MV-4-11 (cell line): ENCODE data around the gene CTNNA3.
A peak's percentile ranks its signal among the peaks of the same experiment; 100 is the strongest.

Source experiments
- DNase-seq: peaks from one replicate; lab custom pipeline; 2025; lab: John Stamatoyannopoulos, UW

Gene CTNNA3

DNA sequence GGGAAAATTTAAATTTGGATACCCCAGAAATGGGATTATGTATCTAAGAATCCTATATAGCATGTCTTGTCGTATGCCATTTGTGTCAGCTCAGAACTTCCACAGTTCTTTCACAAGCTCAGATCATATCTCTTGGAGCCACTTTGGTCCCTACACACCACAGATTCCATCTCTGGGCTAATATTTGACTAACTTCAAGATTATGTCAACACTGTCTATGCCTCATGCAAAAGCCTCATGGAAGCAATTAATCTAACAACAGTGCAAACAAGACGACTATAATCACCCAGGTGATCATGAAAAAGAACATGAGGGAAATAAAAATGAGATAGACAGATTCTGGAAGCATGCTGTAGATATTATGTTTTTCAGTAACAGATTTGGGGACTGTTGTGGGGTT lies 581.0 kb downstream of the CTNNA3 start:
- no peak for DNase-seq

DNA sequence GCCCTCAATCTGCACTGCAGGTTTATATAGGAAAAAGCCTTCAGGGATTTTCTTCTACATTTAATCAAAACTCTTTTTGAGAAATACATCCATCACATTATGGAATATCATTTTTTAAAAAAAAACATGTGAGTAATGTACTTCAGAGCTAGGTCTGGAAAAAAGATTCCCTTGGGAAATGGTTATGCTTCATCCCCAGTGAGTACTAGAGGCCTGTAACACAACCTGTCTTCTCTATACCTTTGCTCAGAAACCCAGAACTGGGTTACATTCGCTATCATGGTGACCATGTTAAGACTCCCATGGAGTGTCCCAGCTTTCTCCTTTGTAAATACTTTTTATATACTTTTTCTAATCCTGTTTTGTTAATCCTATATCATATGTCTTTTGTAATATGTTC lies 583.2 kb downstream of the CTNNA3 start:
- DNase-seq: no peak

DNA sequence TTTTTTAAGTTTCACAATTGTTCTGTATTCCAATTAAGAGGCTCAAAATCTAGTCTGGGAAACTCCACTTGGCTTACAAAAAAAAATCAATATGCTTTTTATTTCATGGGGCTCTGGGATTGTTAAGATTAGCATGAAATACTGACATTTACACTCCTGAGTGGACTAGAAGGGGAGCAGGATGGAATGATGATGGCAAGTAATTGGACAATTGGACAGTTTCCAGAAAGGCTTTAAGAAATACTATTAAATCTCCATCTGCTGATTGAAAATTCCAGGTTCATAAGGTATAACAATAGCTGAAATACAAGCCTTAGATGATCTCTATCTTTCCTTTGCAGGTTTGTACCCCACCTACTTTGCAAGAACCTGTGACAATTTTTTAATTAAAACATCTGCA lies 585.7 kb downstream of the CTNNA3 start:
- no peak for DNase-seq

DNA sequence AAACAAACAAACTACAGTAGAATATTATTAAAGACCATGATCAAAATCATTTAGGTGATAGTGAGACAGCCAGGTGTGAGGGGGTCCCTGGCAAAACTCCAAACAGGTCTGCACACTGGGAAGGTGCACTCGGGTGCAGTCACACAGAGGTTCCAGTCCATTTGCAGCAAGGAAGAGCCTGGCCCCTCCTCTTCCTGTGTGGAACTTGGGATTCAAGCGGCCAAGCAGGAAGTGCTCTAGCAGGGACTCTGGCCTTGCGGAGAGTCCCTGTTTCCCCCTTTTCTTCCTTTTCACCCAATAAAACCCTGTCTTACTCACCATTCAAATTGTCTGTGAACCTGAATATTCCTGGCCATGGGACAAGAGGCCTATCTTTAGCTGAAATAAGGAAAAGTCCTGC lies 588.3 kb downstream of the CTNNA3 start:
- DNase-seq: no peak

DNA sequence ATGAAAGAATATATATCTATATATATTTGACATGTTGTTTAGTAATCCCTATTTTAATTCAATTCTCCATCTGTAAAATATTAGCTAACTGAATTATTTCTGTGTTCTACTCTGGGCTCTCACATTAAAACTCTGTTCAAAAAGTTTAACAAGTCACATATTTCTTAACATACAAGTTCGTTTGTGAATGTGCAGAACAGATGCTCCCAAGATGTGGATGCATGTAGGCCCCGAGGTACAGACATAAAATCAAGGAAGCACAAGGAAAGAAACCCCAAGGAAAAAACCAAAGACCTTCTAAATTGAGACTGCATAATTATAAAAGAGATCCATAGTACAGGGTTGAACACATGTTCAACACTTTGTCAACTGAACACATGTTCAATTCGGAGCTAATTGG lies 595.0 kb downstream of the CTNNA3 start:
- no peak for DNase-seq

DNA sequence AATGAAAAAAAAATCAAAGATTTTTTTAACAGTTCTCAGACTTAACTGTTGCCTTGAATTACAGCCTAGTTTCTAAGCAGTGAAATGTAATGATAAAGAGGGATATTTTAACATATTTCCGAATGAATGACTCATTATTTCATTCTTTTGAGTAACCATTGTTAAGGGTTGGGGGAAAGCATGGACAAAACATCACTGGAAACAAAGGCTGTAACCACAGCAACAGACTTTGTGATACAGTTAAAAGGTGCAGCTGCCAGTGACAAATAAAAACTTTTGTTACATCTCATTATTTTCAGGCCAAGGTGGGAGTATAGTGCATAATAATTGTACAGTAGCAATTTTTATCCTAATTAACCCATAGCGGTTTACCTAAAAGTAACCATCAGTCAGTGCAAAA lies 597.5 kb downstream of the CTNNA3 start:
- DNase-seq: no peak

DNA sequence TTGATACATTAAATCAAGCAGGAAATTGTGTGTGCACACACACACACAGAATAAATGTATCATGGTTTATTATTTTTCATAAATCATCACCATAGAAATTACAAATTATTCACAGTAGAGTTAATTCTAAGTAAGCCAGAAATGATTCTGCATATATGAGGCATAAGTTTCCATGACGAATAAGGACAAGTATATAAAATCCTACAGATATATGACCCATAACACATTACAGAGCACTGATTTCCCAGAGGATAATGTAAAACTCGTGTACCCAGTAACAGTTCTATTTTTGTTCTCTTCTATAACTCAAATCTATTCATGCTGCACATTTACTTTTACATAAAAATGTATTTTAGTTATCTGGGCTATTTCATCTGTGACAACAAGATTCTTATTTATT lies 600.5 kb downstream of the CTNNA3 start:
- DNase-seq: no peak

DNA sequence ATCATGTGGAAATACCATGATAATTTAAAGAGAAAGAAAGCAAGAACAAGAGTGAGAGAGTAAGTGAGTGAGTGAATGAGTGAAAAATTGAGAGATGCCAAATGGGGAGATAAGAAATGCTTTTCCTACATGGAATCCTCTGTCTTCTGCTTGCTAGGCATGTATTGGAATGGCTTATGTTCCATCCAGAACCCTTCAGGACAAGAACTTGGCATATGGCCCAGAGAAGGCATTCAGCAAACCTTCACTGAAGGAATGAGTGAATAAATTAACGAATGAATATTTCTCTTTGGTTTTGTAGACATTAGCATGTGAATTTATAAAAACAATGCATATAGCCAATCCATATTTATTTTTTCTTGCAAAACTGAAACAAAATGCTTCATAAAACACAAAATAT lies 608.0 kb downstream of the CTNNA3 start:
- DNase-seq: no peak

DNA sequence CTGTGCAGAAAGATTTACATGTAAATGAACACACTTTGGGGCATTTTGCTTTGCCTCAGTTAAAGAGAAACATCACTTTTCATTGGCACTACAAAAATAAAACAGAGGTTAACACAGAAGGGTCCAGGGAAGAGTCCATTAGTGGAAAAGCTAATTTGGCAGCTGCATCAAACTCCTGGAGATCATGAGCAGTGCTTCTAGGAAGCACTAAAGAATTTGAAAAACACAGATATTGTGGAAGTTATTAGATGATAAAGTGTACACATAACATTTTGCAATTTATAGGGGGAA lies 608.9 kb downstream of the CTNNA3 start:
- DNase-seq: no peak

DNA sequence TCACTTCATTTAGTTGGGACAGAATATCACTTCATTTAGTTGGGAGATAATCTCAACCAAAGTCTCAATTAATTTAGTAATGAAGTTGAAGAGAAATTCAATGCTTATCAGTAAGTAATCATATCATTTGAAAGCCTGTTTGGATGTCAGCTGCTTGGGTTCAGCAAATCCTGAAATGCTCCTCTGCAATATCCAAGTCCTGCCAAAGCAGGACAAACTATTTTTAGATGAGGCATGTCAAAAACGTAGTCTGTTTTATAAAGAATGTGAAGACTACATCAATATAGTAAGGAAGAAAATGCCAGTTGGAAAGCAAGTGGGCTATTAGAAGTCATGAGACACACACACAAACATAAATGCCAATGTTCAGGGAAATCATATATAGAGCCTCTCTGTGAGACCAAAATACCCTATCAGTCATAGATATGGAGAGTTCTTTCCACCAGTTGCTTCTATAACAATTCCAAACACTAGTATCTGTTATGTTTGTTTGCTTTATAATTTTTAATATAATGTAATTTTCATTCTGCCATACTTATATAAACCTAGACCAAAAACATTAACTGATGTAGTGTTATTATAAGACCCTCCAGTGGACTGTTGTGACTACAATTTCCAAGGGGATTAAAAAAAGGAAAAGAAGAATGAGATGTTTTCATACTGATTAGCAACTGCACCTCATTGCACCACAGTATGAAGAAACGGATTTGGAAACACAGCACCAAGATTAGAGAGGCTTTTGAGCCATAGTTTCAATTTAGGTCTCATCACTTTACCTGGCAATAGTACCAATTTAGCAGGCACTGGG lies 609.5 kb downstream of the CTNNA3 start:
- no peak for DNase-seq

DNA sequence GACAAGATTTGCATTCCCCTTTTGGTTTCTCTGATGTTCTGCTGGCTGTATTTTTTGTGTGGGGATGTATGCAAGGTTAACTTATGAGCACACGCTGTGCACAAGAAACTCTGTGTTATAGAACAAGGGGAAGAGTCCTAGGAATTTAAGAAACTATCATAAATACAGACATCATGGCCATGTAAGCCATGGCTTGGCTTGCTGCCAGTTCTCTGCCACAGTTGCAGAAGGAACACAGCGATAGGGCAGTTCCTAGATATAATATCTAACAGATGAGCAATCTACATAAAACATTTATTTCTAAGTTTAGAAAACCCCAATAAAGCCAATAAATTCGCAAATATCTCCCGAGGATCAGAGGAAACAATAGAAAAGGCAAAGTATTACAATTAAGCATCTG lies 616.9 kb downstream of the CTNNA3 start:
- DNase-seq: no peak

DNA sequence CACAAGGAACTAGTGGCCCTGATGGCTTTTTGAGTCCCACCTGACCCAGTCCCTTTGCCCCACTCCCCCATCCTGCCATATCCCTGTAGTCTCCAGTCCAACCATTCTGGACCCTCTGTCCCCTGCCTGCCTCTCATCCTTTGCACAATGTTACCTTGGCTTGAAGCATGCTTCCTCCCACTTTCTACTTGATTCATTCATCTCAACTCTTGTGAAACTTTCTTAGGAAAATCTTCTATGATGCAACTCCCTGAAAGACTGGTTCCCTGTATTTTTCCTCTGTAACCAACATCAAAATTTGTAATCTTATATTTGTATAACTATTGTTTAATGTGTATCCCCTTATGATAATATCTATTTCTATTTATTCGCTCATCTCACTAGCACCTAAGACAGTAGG lies 618.6 kb downstream of the CTNNA3 start:
- DNase-seq: no peak

DNA sequence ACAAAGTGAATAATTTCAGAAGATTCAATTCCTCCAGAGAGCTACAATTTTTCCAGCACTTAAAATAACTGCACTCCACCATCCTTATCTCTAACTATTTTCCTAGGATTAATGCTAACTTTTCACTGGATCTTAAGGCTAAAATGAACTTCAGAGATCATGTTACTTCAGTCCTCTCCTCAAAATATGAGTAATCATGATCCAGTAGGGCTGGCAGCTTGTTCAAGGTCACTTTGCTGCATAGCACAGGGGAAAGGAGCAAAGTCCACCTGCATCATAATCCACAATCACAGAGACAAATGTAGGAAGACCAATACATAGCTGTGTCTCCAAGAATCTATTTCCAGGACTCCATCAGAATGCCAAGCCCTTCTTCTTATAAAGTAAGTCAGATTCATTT lies 619.9 kb downstream of the CTNNA3 start:
- DNase-seq: no peak

DNA sequence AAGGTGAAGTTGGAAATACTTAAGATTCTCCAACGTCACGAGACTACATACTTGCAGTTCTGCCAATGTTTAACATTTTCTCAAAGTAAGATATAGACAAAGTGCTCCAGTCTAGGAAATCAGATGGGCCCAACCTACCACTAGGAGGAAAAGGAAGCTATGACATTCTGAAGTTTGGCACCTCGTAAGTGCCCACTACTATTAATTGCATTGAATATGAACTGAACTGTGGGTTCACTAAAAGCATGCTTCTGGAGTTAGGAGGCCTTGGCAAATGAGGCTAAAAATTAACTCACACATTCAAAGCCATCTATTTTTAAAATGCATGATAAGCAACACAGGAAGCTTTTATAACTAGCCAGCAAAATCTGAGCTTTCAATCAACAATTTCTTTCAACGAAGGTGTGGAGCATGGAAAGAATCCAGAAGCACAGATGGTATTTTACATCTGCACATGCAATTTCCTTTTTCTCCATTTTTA lies 620.5 kb downstream of the CTNNA3 start:
- DNase-seq: no peak

DNA sequence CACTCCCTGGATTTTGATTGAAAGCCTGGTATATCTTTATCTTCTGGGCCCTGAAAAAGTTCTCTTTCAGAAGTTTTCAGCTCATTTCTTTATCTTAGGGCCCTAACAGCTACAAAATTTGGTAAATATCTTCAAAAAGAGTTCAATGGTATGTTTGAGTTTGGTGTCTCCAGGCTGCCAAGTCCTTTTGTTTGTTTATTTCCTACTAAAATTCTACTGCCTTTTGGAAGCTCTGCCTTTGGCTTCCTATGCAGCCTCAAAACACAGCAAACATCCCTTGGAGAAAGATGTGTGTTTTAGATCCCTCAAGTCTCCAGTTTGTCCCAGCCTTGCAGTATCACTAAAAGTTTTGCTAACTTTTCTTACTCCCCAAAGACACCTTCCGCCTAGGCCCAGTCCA lies 623.3 kb downstream of the CTNNA3 start:
- DNase-seq: no peak

DNA sequence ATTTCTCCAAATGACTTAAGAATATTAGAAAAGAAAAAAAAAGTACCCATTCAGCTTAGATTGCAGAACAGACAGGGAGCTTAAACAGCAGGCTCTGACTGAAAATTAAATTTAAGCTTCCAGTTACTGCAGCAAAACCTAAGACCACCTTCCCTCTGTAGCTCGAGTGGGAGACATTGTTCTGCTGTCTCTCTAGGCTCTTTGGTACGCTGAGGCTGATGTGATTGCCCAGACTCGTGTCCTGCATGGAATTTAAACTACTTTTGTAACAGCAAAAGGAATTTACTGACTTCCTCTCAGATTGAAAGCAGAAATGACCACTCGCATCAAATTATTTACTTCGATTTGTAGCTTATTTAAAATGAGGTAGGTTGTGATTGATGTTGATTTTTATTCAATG lies 645.6 kb downstream of the CTNNA3 start:
- DNase-seq: no peak

DNA sequence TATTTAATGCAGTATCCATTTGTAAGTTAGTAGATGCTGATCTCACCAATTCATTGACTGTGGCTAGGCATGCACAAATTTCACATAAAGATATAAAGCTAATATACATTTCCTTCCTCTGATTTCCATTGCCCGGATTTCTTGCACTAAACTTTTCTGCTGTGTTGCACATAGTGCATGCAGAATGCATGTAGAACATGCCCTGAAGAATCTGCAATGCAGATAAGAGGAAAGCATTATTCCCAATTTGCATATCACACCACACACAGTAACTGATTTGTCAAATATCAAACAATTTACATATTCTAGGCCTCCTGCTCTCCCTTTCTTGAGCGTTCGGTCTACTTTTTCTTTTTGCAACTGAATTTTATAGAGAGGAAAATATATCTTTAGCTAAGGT lies 646.0 kb downstream of the CTNNA3 start:
- no peak for DNase-seq

DNA sequence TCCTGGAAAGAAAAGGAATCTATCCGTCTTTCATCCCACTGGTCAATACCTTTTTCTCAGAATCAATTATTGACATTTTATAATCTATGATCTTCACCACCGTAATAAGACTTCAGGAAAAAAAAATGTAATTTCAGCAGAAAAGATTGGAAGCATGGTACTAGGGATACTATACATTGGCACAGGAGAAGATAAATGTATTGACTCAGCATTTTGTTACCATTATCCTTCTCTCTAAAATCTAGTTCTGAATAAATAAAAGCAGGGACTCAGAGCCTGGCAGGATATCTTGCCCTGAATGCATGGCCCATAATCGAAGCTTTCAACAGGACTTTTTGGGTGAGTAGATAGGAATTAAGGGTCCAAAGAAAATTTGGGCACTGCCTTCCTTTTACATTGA lies 649.5 kb downstream of the CTNNA3 start:
- DNase-seq: no peak

DNA sequence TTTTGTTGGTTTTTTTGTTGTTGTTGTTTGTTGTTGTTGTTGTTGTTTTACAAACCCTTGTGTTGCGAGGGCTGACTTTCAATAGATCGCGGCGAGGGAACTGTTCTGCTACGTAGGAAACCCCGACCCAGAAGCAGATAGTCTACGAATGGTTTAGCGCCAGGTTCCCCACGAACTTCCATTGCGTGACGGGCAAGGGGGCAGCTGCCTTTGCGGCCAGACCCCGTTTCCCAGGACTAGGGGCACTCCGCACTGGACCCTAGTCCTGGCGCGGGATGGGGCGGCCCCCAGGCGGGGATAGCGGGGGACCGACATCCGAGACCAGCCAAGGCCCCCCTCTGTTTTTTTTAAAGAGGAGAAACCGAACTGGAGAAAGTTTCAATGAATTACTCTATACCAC lies 650.6 kb downstream of the CTNNA3 start:
- DNase-seq: no peak

DNA sequence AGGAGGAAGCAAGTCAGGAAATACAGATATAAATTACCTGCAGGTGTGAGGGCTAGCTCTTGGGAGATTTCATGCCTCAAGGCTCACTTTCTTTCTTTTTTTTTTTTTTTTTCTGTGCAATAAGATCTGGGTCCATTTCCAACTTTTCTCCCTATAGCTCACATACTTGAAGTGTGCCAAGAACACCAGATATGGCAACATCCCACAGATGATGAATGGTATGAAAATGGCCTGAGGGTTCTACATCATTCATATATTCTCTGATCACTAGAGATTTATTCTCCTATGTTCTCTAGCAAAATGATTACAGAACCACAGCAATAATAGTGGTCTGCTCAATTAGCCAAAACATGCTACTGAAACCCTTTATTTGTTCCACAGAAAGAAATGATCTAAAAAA lies 653.0 kb downstream of the CTNNA3 start:
- DNase-seq: no peak

DNA sequence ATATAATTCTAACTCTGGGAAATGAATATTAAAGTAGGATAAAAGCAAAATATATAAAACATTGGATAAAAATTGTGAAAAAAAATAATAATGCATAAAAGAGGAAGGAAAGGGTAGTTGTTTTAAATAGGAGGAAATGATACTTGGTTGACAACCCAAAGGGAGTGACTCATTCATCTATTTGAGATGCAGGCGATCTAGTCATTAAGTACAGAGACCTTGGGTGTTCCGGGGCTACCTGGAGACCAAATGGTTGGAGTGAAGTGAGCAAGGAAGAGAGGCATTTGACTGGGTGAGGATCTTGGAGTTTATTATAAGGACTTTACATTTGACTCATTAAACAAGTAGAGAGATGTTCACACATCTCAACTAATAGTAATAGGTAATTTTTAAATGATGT lies 659.2 kb downstream of the CTNNA3 start:
- DNase-seq: peak; percentile 87

DNA sequence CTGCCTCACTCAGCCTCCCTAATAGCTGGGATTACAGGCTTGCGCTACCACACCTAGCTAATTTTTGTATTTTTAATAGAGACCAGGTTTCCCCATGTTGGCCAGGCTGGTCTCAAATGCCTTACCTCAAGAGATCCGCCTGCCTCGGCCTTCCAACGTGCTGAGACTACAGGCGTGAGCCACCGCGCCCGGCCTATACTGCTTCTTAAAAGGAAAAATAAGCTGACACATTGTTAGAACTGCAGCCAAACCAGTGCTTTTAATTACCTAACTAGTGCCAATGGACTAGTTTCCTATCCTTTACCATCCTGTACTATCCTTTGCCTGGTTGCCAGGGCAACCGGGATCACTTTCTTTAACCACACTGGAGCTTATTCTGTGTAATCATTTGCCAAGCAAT lies 662.1 kb downstream of the CTNNA3 start:
- no peak for DNase-seq

DNA sequence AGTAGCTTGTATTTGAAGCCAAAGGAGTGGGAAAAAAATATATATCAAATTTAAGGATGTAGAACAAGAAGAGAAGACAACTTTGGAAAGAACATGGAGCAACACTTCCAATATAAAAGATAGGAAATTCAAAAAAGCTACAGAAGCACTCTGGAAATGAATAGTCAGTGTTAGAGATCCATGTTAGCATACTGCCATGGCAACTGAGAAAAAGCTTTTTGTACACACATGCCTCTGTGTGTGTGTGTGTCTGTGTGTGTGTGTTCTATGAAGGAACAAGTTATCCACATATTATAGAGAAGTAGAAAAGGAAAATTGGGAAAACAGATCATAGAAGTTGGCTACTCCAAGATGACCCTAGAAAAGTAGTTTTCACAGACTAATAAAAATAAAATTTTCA lies 673.9 kb downstream of the CTNNA3 start:
- DNase-seq: no peak

DNA sequence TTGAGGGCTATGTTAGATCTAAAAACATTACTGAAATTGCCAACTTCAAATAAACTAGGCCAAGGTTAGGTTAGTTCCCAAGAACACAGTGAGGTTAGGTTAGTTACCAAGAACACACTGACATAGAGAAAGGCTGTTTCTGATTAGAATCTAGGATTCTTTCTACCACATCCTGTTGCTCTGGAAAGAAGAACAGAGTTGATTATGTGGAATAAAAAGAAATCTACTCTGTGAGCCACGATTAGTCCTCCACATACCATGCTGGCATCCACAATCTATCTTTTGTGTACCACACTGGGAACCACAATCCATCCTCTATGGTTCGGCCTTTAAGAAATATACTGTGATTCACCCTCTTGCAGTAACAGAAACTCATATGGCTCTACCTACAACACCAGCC lies 678.8 kb downstream of the CTNNA3 start:
- DNase-seq: no peak

DNA sequence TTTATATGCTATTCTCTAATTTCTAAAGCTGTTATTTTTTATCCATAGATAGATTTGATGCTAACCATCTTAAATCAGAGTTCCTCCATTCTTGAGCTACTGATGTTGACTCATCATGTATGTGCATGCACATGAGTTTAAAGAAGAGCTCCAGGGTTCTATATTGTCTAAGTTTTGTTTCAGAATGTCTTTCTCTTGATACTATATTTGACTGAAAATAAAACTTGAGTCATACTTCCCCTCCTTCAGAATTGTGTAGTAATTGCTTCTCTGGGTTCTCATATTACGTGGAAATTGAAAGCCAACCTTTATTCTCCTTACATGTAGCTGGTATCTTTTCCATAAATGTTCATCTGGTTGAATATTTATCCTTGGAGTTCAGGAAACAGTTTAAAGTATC lies 680.8 kb downstream of the CTNNA3 start:
- no peak for DNase-seq
